ENCODE measurements around the gene MAST4. TPM values are rescaled to one million over a fixed set of nuclear protein-coding genes. Genes with fewer than 3 reads are reported as not detected.

Gene MAST4
- polyA plus RNA-seq, 2 of the 4 experiments (the other 2 are of a cell fraction) = 1.2 to 5.8 TPM

GRCh38 chr5:67147760-67148159 is 551.6 kb downstream of the MAST4 start:
- Histone ChIP-seq H3K9me3 (no peaks in the 10 kb centered on the region), H3K4me3 (no peak overlapping the region), H3K27ac (no peak overlapping the region), H3K4me1 (no peaks in the 10 kb centered on the region), H3K4me2 (no peak overlapping the region)
- FAIRE-seq = no peak
- no peak for DNase-seq (ENCODE audit: low read depth in 1 of 2, low spot score in 1 of 2)
- no peak for ATAC-seq
- CTCF ChIA-PET = interaction anchor here (0.8 to 1.8 kb wide), 6 partner anchors 8 to 333 kb away, joined by 3 to 9 read pairs (median 6); no protein-coding TSS in a partner anchor
- POLR2A ChIA-PET = no interaction called here
- TF ChIP-seq ZC3H11A (IDR thresholded peaks at IDR 0.05) = no peak
- TF ChIP-seq CHD4 (IDR thresholded peaks at IDR 0.05; ENCODE audit: borderline replicate concordance) = no peak
- TF ChIP-seq CTCF (IDR thresholded peaks at IDR 0.05) = no peak
- no peak for TF ChIP-seq RNF2 (IDR thresholded peaks at IDR 0.05; ENCODE audit: borderline replicate concordance, low read depth)
- no peak for TF ChIP-seq SMC3 (IDR thresholded peaks at IDR 0.05)
- TF ChIP-seq SREBF2 (IDR thresholded peaks at IDR 0.05) = no peak
- no peak for TF ChIP-seq KDM5A (IDR thresholded peaks at IDR 0.05)
- TF ChIP-seq KDM1A (IDR thresholded peaks at IDR 0.05; ENCODE audit: low read depth) = no peak
- TF ChIP-seq JUNB (IDR thresholded peaks at IDR 0.05) = no peak
- TF ChIP-seq HEYL (CRISPR knock-in tag; IDR thresholded peaks at IDR 0.05) = no peak
- TF ChIP-seq ELK1 (IDR thresholded peaks at IDR 0.05; ENCODE audit: low read depth, low read length) = no peak
- TF ChIP-seq RARB (CRISPR knock-in tag; IDR thresholded peaks at IDR 0.05) = no peak
- TF ChIP-seq RFX5 (IDR thresholded peaks at IDR 0.05) = no peak
- TF ChIP-seq ZFP36 (IDR thresholded peaks at IDR 0.05; ENCODE audit: borderline replicate concordance, partially characterized antibody) = no peak
- TF ChIP-seq MAZ (IDR thresholded peaks at IDR 0.05; ENCODE audit: borderline replicate concordance, low read depth, low read length) = no peak
- no peak for TF ChIP-seq POLR2AphosphoS2 (conservative IDR thresholded peaks at IDR 0.05; ENCODE audit: low read length)
- TF ChIP-seq CBX8 (IDR thresholded peaks at IDR 0.05) = no peak
- 96% methylated on average over 3 of the region's 3 CpGs for WGBS (ENCODE audit: missing lambda C conversion rate)

- 91% methylated on average over 14 of the region's 14 CpGs for WGBS (ENCODE audit: missing lambda C conversion rate)
- no peak for ATAC-seq
- no peak for DNase-seq (ENCODE audit: low read depth in 1 of 2, low spot score in 1 of 2)
- Histone ChIP-seq H3K27ac (no peak overlapping the region), H3K4me3 (no peak overlapping the region), H3K4me1 (no peaks in the 10 kb centered on the region), H3K9me3 (no peaks in the 10 kb centered on the region), H3K4me2 (no peak overlapping the region)
- ChIA-PET POLR2A (no interaction called here), CTCF (interaction anchor here (0.6 to 3.4 kb wide), 23 partner anchors 11 to 840 kb away, joined by 3 to 31 read pairs (median 4); no protein-coding TSS in a partner anchor)
- TF ChIP-seq FOSB (CRISPR knock-in tag; IDR thresholded peaks at IDR 0.05) (no peak), TP53 (CRISPR knock-in tag; IDR thresholded peaks at IDR 0.05) (no peak), CHD4 (IDR thresholded peaks at IDR 0.05; ENCODE audit: borderline replicate concordance) (no peak), SMC3 (IDR thresholded peaks at IDR 0.05) (no peak), ATOH8 (CRISPR knock-in tag; IDR thresholded peaks at IDR 0.05; ENCODE audit: low read depth) (no peak), ZFP36 (IDR thresholded peaks at IDR 0.05; ENCODE audit: borderline replicate concordance, partially characterized antibody) (no peak), SREBF2 (IDR thresholded peaks at IDR 0.05) (no peak), HOXA7 (CRISPR knock-in tag; IDR thresholded peaks at IDR 0.05) (no peak)
- FAIRE-seq = no peak
These were observed 553.1 kb downstream of the MAST4 start for GRCh38 chr5:67149057-67149950.

Measured in A549 (cell line).